GM19438 (cell line): Measurements from ENCODE around the gene CALN1.
"Not testable (repeated sequence)": the region's sequence is repeated elsewhere in the genome, so short reads cannot be mapped to it uniquely, and the experiment has no call there.

Experiments
- ATAC-seq: cut with Tn5 transposase; IDR thresholded peaks from one replicate; pipeline ENCODE4 v1.9.1; 2021; ENCODE audit warnings: low read depth; ENCODE audit not compliant: unreplicated experiment

CALN1 gene

GRCh38 chr7:72411419-72411818, 719 bp downstream of the CALN1 start:
- ATAC-seq: no peak

GRCh38 chr7:72409638-72410015, 2.5 kb downstream of the CALN1 start:
- no peak for ATAC-seq

GRCh38 chr7:72408966-72409637, 3.0 kb downstream of the CALN1 start:
- ATAC-seq: no peak

GRCh38 chr7:72406820-72407403, 5.2 kb downstream of the CALN1 start:
- ATAC-seq: no peak

GRCh38 chr7:72405871-72406270, 6.3 kb downstream of the CALN1 start:
- no peak for ATAC-seq

GRCh38 chr7:72405418-72405817, 6.7 kb downstream of the CALN1 start:
- ATAC-seq: no peak

DNA sequence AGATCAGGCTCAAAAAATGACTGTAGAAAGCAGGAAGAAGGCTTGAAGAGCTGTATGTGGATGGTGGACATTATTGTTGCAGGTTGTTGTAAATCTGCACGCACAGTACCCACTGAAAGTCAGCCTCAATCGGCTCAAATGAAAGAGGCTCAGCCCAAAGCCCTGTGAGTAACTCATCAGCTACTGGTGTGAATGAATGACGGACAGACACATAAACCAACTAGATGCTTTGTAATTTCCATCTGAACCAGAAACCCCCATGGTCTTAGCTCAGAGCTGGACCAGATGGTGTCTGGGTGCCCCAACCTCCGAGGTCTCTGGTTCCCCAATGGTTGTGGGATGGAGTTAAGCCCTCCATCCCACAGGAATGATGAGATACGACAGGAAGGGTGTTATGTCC, 7.4 kb downstream of the CALN1 start:
- ATAC-seq: no peak

- ATAC-seq: no peak
Measured at GRCh38 chr7:72403458-72404076, 8.6 kb downstream of the CALN1 start.

DNA sequence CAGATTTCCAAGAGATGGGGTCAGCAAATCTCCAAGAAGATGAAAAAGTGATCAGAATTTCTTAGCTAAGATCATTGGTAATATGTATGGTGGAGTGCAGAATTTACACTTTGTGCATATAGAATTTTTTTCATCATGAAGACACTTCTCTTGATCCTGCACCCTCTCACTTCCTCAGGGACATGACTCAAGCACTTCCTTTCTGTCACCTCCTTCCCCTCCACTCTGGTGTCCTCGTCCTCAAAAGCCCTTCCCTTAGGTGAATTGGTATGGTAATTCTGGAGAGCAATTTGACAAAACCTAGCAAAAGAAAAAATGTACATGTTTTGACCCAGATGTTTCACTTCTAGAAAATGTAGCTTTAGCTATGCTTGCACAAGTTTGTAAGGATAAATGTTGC, 18.1 kb downstream of the CALN1 start:
- ATAC-seq: no peak

- ATAC-seq: no peak
Measured at GRCh38 chr7:72391821-72392377, 20.2 kb downstream of the CALN1 start.

DNA sequence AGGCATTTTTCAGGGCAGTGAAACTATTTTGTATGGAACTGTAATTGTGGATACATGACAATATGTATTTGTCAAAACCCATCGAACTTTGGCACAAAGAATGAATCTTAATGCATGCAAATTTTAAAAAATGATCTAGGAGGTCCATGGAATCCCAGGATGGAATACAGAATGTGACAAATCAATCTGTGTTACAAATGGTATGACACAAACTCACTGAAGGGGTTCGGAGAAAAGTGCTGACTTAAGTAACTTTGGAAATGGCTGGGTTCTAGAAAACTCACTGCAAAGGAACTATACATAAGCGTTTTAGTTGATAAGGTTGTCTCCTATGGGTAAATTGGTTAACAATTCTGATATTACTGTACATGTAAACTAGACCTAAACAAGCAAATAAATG, 26.0 kb downstream of the CALN1 start:
- ATAC-seq: no peak

- no peak for ATAC-seq
Measured at GRCh38 chr7:72362246-72362645, 49.9 kb downstream of the CALN1 start.

GRCh38 chr7:72345208-72345727, 66.9 kb downstream of the CALN1 start:
- no peak for ATAC-seq

DNA sequence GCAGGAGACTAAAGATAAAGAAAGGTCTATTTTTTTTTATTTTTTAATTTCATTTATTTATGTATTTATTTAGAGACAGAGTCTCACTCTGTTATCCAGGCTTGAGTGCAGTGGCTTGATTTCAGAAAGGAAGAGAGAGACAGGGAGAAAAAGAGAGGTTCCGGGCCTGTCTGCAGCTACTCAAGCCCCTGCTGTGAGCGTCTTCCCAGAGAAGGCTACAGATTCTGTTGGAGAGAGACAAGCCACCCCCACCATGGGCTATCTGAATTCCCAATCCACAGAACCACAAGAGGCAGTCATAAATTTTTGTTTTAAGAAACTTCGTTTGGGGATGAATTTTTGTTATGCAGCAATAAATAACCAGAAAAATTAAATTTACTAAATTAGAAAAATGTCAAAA, 68.1 kb downstream of the CALN1 start:
- no peak for ATAC-seq

- ATAC-seq: not testable (repeated sequence)
Measured at GRCh38 chr7:72343354-72343753, 68.8 kb downstream of the CALN1 start.

GRCh38 chr7:72337390-72338167, 74.6 kb downstream of the CALN1 start:
- ATAC-seq: no peak

- no peak for ATAC-seq
Measured at GRCh38 chr7:72336632-72337389, 75.3 kb downstream of the CALN1 start.

GRCh38 chr7:72336382-72336631, 75.8 kb downstream of the CALN1 start:
- ATAC-seq: no peak

- no peak for ATAC-seq
Measured at GRCh38 chr7:72335561-72336381, 76.4 kb downstream of the CALN1 start.

DNA sequence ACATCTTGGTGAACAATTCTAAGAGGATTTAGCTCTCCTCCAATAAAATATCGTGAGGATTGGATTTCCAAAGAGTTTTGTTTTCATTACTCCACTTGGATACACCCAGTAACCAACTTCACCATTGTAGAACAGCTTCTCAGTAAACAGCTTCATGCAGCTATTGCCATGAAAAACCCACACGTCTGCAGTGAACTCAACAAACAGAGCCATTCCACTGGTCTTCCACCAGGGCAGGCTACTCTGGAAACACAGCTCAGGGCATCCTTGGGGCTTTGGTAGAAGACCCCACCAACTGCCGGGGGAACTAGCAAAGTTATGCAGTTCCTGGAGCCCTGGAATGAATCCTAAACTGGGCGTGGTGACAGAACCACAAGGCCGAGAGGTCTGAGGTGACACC, 77.4 kb downstream of the CALN1 start:
- ATAC-seq: no peak
